Mucosa of stomach (tissue), 1 donor: ENCODE data around the gene OASL.

Source experiments
- H3K27me3 ChIP-seq: one replicate; pipeline ENCODE4 v1.7.0; 2013; ENCODE audit warnings: mild to moderate bottlenecking, low read length; ENCODE audit not compliant: control insufficient read depth, insufficient read depth
- H3K36me3 ChIP-seq: one replicate; pipeline ENCODE4 v1.7.0; 2013; ENCODE audit warnings: low read length; ENCODE audit not compliant: control insufficient read depth, insufficient read depth
- H3K4me1 ChIP-seq: one replicate; pipeline ENCODE4 v1.7.0; 2013; ENCODE audit warnings: mild to moderate bottlenecking, low read length; ENCODE audit not compliant: control insufficient read depth, insufficient read depth
- H3K4me3 ChIP-seq: one replicate; pipeline ENCODE4 v1.7.0; 2013; ENCODE audit warnings: low read length
- H3K9ac ChIP-seq: one replicate; pipeline ENCODE4 v1.7.0; 2013; ENCODE audit warnings: mild to moderate bottlenecking, low read length, moderate library complexity
- H3K9me3 ChIP-seq: one replicate; pipeline ENCODE4 v1.7.0; 2013; ENCODE audit warnings: mild to moderate bottlenecking, low read length, moderate library complexity; ENCODE audit not compliant: control insufficient read depth
- donor health status: Pancreatic carcinoma.

The OASL gene

DNA sequence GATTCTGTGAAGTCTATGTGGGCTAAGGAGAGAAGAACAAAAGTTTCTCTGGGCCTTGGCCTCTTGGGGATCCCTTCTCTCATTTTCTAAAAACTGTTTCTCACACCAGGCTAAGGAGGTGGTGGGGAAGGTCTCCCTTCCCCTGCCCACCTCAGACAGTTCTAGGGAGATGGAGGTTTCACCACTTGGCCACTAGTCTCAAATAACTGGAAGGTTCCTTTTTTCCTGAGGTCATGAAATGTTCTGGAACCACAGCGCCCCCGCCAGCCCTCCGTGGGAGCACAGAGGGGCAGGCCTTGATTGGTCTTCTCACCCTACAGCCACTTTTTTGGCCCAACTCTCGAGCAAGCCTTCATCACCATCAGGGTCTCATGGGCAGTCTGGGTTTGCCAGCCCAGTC is 35.4 kb downstream of the OASL start:
- no peaks in the 10 kb centered on the region for H3K36me3 ChIP-seq
- H3K4me1 ChIP-seq: peaks cover 20% of the 10 kb centered on the region
- H3K9me3 ChIP-seq: no peaks in the 10 kb centered on the region
- no peaks in the 10 kb centered on the region for H3K27me3 ChIP-seq
- H3K4me3 ChIP-seq: no peak overlapping the region
- no peak overlapping the region for H3K9ac ChIP-seq

DNA sequence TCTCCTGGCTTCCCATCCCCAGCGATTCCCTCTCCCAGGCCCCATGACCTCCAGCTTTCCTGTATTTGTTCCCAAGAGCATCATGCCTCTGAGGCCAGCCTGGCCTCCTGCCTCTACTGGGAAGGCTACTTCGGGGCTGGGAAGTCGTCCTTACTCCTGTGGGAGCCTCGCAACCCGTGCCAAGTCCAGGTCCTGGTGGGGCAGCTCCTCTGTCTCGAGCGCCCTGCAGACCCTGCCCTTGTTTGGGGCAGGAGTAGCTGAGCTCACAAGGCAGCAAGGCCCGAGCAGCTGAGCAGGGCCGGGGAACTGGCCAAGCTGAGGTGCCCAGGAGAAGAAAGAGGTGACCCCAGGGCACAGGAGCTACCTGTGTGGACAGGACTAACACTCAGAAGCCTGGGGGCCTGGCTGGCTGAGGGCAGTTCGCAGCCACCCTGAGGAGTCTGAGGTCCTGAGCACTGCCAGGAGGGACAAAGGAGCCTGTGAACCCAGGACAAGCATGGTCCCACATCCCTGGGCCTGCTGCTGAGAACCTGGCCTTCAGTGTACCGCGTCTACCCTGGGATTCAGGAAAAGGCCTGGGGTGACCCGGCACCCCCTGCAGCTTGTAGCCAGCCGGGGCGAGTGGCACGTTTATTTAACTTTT is 37.1 kb downstream of the OASL start:
- H3K27me3 ChIP-seq: no peaks in the 10 kb centered on the region
- H3K4me1 ChIP-seq: peaks cover 20% of the 10 kb centered on the region
- H3K36me3 ChIP-seq: no peaks in the 10 kb centered on the region
- H3K9me3 ChIP-seq: no peaks in the 10 kb centered on the region
- H3K9ac ChIP-seq: no peak overlapping the region
- no peak overlapping the region for H3K4me3 ChIP-seq

DNA sequence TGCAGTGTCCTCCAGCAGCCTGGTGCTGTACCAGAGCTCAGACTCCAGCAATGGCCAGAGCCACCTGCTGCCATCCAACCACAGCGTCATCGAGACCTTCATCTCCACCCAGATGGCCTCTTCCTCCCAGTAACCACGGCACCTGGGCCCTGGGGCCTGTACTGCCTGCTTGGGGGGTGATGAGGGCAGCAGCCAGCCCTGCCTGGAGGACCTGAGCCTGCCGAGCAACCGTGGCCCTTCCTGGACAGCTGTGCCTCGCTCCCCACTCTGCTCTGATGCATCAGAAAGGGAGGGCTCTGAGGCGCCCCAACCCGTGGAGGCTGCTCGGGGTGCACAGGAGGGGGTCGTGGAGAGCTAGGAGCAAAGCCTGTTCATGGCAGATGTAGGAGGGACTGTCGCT is 38.0 kb downstream of the OASL start:
- Histone ChIP-seq H3K4me3 (no peak overlapping the region), H3K4me1 (peaks cover 20% of the 10 kb centered on the region), H3K9me3 (no peaks in the 10 kb centered on the region), H3K9ac (no peak overlapping the region), H3K36me3 (no peaks in the 10 kb centered on the region), H3K27me3 (no peaks in the 10 kb centered on the region)

DNA sequence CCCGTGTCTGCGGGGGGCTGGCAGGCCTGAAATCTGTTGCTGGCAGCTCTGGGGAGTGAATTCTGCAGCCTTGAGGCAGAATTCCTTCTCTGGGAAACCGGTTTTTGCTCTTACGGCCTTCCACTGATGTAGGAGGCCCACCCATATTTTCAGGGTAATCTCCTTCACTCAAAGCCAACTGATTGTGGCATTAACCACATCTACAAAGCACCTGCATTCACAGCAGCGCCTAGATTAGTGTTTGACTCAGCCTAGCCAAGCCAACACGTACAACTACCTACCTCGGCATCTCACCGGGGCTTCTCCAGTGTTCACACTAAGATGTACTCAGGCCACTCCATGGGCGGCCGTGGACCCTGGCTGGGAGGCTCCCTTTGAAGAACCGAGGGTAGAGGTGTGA is 38.5 kb downstream of the OASL start:
- no peaks in the 10 kb centered on the region for H3K27me3 ChIP-seq
- H3K9ac ChIP-seq: no peak overlapping the region
- H3K9me3 ChIP-seq: no peaks in the 10 kb centered on the region
- peaks cover 20% of the 10 kb centered on the region for H3K4me1 ChIP-seq
- peaks cover 4% of the 10 kb centered on the region for H3K36me3 ChIP-seq
- H3K4me3 ChIP-seq: no peak overlapping the region

DNA sequence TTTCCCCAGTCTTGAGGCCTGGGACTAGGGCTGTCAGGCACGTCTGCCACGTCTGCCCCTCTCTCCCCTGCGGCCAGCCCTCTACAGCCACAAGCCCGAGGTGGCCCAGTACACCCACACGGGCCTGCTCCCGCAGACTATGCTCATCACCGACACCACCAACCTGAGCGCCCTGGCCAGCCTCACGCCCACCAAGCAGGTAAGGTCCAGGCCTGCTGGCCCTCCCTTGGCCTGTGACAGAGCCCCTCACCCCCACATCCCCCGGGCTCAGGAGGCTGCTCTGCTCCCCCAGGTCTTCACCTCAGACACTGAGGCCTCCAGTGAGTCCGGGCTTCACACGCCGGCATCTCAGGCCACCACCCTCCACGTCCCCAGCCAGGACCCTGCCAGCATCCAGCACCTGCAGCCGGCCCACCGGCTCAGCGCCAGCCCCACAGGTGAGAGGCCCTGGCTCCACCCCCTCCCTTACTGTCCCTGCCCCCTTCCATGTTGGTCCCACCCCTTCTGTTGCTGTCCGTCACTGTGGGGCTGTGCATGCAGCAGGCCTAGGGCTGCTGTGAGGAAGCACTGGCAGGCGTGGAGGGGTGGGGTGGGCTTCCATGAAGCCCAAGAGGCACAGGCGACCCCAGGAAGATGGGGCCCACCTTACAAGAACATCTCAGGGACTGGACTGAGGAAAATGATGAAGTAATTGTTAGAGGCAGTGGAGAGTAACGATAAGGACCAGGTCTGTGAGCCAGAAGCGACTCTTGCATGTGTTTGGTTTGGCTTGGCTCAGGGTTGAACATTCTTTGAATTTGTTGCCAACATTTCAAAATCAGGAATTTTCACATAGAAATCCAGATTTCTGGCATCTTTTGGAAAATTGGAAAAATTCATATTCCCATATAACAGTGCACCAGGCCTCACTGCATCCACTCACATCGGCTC is 39.6 kb downstream of the OASL start:
- Histone ChIP-seq H3K4me1 (peaks cover 20% of the 10 kb centered on the region), H3K9ac (no peak overlapping the region), H3K36me3 (peaks cover 14% of the 10 kb centered on the region), H3K27me3 (no peaks in the 10 kb centered on the region), H3K4me3 (no peak overlapping the region), H3K9me3 (no peaks in the 10 kb centered on the region)

DNA sequence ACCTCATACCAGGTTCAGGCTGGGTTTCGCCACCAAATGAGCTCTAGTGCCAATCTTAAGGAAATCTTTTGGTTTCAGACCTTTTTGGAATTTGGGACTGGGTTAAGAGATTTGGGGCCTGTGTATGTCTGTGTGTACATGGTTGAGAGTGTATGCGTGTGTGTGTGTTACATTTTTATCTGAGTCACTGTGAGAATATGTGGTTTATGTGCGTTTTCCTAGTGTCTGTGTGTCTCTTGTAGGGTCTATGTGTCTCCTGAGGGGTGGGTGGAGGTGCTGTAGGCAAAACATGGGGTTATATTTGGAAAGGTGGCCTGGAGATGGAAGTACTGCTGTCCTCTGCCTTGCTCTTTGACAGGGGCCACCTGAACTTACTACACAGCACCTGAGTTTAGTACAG is 40.6 kb downstream of the OASL start:
- H3K27me3 ChIP-seq: no peaks in the 10 kb centered on the region
- H3K9ac ChIP-seq: no peak overlapping the region
- H3K36me3 ChIP-seq: peaks cover 18% of the 10 kb centered on the region
- no peak overlapping the region for H3K4me3 ChIP-seq
- no peaks in the 10 kb centered on the region for H3K9me3 ChIP-seq
- peaks cover 20% of the 10 kb centered on the region for H3K4me1 ChIP-seq

DNA sequence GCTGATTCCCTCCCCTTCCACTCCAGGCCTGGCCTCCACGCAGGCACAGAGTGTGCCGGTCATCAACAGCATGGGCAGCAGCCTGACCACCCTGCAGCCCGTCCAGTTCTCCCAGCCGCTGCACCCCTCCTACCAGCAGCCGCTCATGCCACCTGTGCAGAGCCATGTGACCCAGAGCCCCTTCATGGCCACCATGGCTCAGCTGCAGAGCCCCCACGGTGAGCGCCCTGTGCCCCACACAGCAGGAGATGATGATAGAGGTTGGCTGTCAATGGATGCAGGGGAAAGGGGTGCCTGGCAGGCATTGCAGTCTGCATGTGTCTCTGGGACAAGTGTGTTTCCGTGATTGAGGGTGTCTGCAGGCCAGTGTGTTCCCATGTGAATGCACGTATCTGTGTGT is 41.6 kb downstream of the OASL start:
- H3K27me3 ChIP-seq: no peaks in the 10 kb centered on the region
- H3K4me1 ChIP-seq: peaks cover 20% of the 10 kb centered on the region
- no peaks in the 10 kb centered on the region for H3K9me3 ChIP-seq
- H3K36me3 ChIP-seq: peaks cover 18% of the 10 kb centered on the region
- H3K9ac ChIP-seq: no peak overlapping the region
- no peak overlapping the region for H3K4me3 ChIP-seq

DNA sequence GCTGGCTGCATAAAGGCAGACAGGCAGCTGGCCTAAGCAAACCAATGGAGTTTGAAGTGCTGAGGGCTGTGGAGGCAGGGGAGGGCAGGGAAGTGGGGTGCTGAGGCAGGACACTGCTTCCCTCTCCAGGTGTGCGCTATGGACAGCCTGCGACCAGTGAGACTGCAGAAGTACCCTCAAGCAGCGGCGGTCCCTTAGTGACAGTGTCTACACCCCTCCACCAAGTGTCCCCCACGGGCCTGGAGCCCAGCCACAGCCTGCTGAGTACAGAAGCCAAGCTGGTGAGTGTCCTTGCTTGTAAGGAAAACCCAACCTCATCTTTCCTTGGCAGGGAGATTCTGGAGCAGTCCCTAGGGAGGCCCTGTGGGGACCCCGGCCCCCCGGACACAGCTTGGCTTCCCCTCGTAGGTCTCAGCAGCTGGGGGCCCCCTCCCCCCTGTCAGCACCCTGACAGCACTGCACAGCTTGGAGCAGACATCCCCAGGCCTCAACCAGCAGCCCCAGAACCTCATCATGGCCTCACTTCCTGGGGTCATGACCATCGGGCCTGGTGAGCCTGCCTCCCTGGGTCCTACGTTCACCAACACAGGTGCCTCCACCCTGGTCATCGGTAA is 42.8 kb downstream of the OASL start:
- H3K4me3 ChIP-seq: no peak overlapping the region
- H3K9me3 ChIP-seq: no peaks in the 10 kb centered on the region
- H3K36me3 ChIP-seq: peaks cover 18% of the 10 kb centered on the region
- no peaks in the 10 kb centered on the region for H3K27me3 ChIP-seq
- no peak overlapping the region for H3K9ac ChIP-seq
- H3K4me1 ChIP-seq: peaks cover 18% of the 10 kb centered on the region

DNA sequence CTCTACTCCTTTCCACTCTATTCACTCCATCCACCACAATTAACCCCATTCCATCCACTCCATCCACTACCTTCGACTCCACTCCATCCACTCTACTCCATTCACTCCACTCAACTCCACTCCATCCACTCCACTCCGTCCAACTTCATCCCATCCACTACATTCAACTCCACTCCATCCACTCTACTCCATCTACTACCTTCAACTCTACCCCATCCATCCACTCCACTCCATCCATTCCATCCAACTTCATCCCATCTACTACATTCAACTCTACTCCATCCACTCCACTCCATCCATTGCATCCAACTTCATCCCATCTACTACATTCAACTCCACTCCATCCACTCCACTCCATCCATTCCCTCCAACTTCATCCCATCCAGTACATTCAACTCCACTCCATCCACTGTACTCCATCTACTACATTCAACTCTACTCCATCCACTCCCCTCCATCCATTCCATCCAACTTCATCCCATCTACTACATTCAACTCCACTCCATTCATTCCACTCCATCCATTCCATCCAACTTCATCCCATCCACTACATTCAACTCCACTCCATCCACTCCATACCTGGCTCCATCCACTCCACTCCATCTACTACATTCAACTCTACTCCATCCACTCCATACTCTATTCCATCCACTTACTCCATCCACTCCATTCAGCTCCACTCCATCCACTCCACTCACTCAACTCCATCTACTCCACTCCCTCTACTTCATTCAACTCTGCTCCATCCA is 44.3 kb downstream of the OASL start:
- Histone ChIP-seq H3K4me1 (peaks cover 5% of the 10 kb centered on the region), H3K9me3 (no peaks in the 10 kb centered on the region), H3K9ac (no peak overlapping the region), H3K4me3 (no peak overlapping the region), H3K36me3 (peaks cover 18% of the 10 kb centered on the region), H3K27me3 (no peaks in the 10 kb centered on the region)

DNA sequence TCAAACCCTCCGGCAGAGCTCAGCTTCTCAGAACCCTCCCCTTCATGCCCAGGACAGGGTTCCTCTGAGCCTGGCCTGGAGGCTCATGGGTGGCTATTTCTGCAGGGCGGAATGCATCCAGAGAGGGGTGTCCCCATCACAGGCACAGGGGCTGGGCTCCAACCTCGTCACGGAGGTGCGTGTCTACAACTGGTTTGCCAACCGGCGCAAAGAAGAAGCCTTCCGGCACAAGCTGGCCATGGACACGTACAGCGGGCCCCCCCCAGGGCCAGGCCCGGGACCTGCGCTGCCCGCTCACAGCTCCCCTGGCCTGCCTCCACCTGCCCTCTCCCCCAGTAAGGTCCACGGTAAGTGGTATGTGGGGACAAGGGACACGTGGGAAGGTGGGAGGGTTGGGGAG is 45.0 kb downstream of the OASL start:
- Histone ChIP-seq H3K4me3 (no peak overlapping the region), H3K9me3 (no peaks in the 10 kb centered on the region), H3K4me1 (no peaks in the 10 kb centered on the region), H3K27me3 (no peaks in the 10 kb centered on the region), H3K36me3 (peaks cover 18% of the 10 kb centered on the region), H3K9ac (no peak overlapping the region)

DNA sequence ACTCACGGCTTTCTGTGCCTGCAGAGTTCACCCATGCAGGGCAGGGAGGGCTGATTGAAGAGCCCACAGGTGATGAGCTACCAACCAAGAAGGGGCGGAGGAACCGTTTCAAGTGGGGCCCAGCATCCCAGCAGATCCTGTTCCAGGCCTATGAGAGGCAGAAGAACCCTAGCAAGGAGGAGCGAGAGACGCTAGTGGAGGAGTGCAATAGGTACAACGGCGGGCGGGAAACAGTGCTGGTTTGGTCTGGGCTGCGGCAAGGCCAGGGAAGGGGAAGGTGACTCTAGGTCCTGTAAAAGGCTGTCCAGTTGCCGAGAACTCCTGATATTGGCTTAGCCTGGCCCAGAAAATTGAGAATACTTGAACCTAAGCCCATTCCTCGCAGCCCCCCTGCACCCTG is 45.5 kb downstream of the OASL start:
- Histone ChIP-seq H3K4me1 (no peaks in the 10 kb centered on the region), H3K36me3 (peaks cover 18% of the 10 kb centered on the region), H3K4me3 (no peak overlapping the region), H3K27me3 (no peaks in the 10 kb centered on the region), H3K9ac (no peak overlapping the region), H3K9me3 (no peaks in the 10 kb centered on the region)

DNA sequence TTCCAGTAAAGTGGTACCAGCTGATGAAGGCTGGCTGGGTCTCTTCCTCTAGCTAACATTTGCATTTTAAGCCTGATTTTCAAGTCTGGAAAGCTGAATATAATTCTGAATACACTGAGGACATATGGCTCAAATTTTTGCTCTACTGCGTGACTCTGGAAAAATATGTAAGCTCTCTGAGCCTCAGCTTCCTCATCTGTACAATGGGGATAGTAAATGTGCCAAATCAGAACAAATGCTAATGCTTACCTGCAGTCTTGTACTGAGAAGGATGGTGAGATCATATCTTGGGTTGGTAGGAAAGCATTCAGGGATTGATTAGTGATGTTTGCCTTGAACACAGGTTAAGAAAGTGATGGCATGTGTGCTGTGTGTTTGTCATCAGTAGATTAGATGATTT is 46.1 kb downstream of the OASL start:
- Histone ChIP-seq H3K9ac (no peak overlapping the region), H3K36me3 (peaks cover 18% of the 10 kb centered on the region), H3K4me3 (no peak overlapping the region), H3K27me3 (no peaks in the 10 kb centered on the region), H3K4me1 (no peaks in the 10 kb centered on the region), H3K9me3 (no peaks in the 10 kb centered on the region)
